ENCODE measurements around the gene RGS2.

The RGS2 gene

GRCh38 chr1:192766009-192766625 lies 42.7 kb upstream of the RGS2 start:
- Histone ChIP-seq H3F3A (ENCODE audit: insufficient read depth) (no peaks in the 10 kb centered on the region), H3K9me2 (replicated peaks; ENCODE audit: insufficient read depth, low read length) (no peaks in the 10 kb centered on the region), H3K9me3 (ENCODE audit: insufficient read depth, low read length) (no peaks in the 10 kb centered on the region), H3K27me3 (ENCODE audit: low read length) (no peaks in the 10 kb centered on the region), H2AFZ (ENCODE audit: low read depth, low read length, severe bottlenecking) (no peak overlapping the region), H3K79me2 (ENCODE audit: insufficient read depth, low read length) (no peaks in the 10 kb centered on the region), H3K4me3 (ENCODE audit: insufficient read depth, low read length, poor library complexity, severe bottlenecking) (no peak overlapping the region), H3K36me3 (ENCODE audit: low read length) (no peaks in the 10 kb centered on the region), H3K4me2 (ENCODE audit: low read depth, low read length, poor library complexity, severe bottlenecking) (no peak overlapping the region), H3K9ac (ENCODE audit: low read length) (no peak overlapping the region), H4K20me1 (ENCODE audit: low read depth, low read length) (no peaks in the 10 kb centered on the region), H3K27ac (ENCODE audit: low read depth, low read length) (no peak overlapping the region)
- TF ChIP-seq CTCF (IDR thresholded peaks at IDR 0.05; ENCODE audit: insufficient read depth, low read length, poor library complexity, severe bottlenecking) (no peak), EZH2phosphoT487 (conservative IDR thresholded peaks at IDR 0.05; ENCODE audit: low read length) (no peak)

DNA sequence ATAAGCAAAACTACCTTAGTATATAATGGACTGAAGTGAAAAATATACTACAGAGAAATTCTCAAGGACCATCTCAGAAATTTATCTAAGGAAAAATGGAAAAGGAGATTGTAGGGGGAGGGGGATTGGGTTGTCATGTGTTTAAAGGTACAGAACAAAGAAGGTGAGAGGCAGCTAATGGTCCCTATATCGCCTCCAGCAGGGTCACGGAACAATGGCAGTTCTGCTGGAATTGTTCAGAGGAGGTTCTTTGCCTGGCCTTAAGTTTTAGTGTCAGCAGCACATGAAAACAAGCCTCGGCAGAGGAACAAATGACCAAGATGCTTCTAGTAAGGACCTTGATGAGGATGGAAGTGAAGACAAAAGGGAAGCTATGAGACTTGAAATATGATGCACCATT lies 42.0 kb upstream of the RGS2 start:
- Histone ChIP-seq H2AFZ (ENCODE audit: low read depth, low read length, severe bottlenecking) (no peak overlapping the region), H3K9ac (ENCODE audit: low read length) (no peak overlapping the region), H3K36me3 (ENCODE audit: low read length) (no peaks in the 10 kb centered on the region), H3K27ac (ENCODE audit: low read depth, low read length) (no peak overlapping the region), H4K20me1 (ENCODE audit: low read depth, low read length) (no peaks in the 10 kb centered on the region), H3K4me3 (ENCODE audit: insufficient read depth, low read length, poor library complexity, severe bottlenecking) (no peak overlapping the region), H3K9me3 (ENCODE audit: insufficient read depth, low read length) (no peaks in the 10 kb centered on the region), H3F3A (ENCODE audit: insufficient read depth) (no peaks in the 10 kb centered on the region), H3K79me2 (ENCODE audit: insufficient read depth, low read length) (no peaks in the 10 kb centered on the region), H3K27me3 (ENCODE audit: low read length) (no peaks in the 10 kb centered on the region), H3K9me2 (replicated peaks; ENCODE audit: insufficient read depth, low read length) (no peaks in the 10 kb centered on the region), H3K4me2 (ENCODE audit: low read depth, low read length, poor library complexity, severe bottlenecking) (no peak overlapping the region)
- TF ChIP-seq EZH2phosphoT487 (conservative IDR thresholded peaks at IDR 0.05; ENCODE audit: low read length), result no peak
- TF ChIP-seq CTCF (IDR thresholded peaks at IDR 0.05; ENCODE audit: insufficient read depth, low read length, poor library complexity, severe bottlenecking), result no peak

- Histone ChIP-seq H3K4me2 (ENCODE audit: low read depth, low read length, poor library complexity, severe bottlenecking) (no peak overlapping the region), H3K36me3 (ENCODE audit: low read length) (no peaks in the 10 kb centered on the region), H4K20me1 (ENCODE audit: low read depth, low read length) (no peaks in the 10 kb centered on the region), H3K9me3 (ENCODE audit: insufficient read depth, low read length) (no peaks in the 10 kb centered on the region), H3K27me3 (ENCODE audit: low read length) (no peaks in the 10 kb centered on the region), H3K79me2 (ENCODE audit: insufficient read depth, low read length) (no peaks in the 10 kb centered on the region), H3K9me2 (replicated peaks; ENCODE audit: insufficient read depth, low read length) (no peaks in the 10 kb centered on the region), H2AFZ (ENCODE audit: low read depth, low read length, severe bottlenecking) (no peak overlapping the region), H3K4me3 (ENCODE audit: insufficient read depth, low read length, poor library complexity, severe bottlenecking) (no peak overlapping the region), H3K27ac (ENCODE audit: low read depth, low read length) (no peak overlapping the region), H3K9ac (ENCODE audit: low read length) (no peak overlapping the region), H3F3A (ENCODE audit: insufficient read depth) (no peaks in the 10 kb centered on the region)
- no peak for TF ChIP-seq EZH2phosphoT487 (conservative IDR thresholded peaks at IDR 0.05; ENCODE audit: low read length)
- TF ChIP-seq CTCF (IDR thresholded peaks at IDR 0.05; ENCODE audit: insufficient read depth, low read length, poor library complexity, severe bottlenecking), result no peak
Measured at GRCh38 chr1:192767798-192768197, 41.0 kb upstream of the RGS2 start.
